SK-N-SH (cell line): Measurements from ENCODE around the gene CCDC6. TPM values are rescaled to one million over a fixed set of nuclear protein-coding genes. Genes with fewer than 3 reads are reported as not detected.
A peak's percentile ranks its signal among the peaks of the same experiment; 100 is the strongest.

Experiments used
- CTCF ChIA-PET: fragments of 300-600, 350-600 bp; formaldehyde crosslinking; extraction: SDS; loops from one replicate; lab custom pipeline; 2021; lab: Yijun Ruan, JAX
- POLR2A ChIA-PET: fragments of 350-600 bp; sonication (Branson Sonifier 250); formaldehyde crosslinking; extraction: SDS; loops from one replicate; lab custom pipeline; 2020; ENCODE audit warnings: antibody characterized with exemption, inconsistent platforms; lab: Yijun Ruan, JAX
- DNase-seq: peaks from one replicate; pipeline ENCODE4 v3.0.0; 2012
- H2AFZ ChIP-seq: fragments of 200-600 bp; sonication (generic); 2 replicates; pipeline ENCODE4 v1.8.1; 2016; ENCODE audit warnings: antibody characterized with exemption, mild to moderate bottlenecking, low read depth
- H3F3A ChIP-seq: fragments of 200-600 bp; sonication (generic); replicated peaks from 2 replicates; pipeline ENCODE3; 2016; ENCODE audit warnings: antibody characterized with exemption, mild to moderate bottlenecking; ENCODE audit not compliant: insufficient read depth
- H3K27ac ChIP-seq, 2 experiments: fragments of 200-500 bp in 1 of 2; fragments of 200-600 bp in 1 of 2; sonication (Bioruptor generic) in 1 of 2; sonication (generic), shearing (Covaris generic) in 1 of 2; 2 replicates each; pipeline versions ENCODE4 v1.5.1 to v1.6.1; 2014 to 2016; ENCODE audit warnings: low read depth in 2 of 2, inconsistent platforms in 1 of 2, low read length in 1 of 2, mild to moderate bottlenecking in 1 of 2, mixed read lengths in 1 of 2
- H3K27me3 ChIP-seq: fragments of 200-600 bp; sonication (generic), shearing (Covaris generic); 2 replicates; pipeline ENCODE4 v1.6.1; 2016; ENCODE audit warnings: mixed run types; ENCODE audit not compliant: insufficient read depth
- H3K36me3 ChIP-seq, 2 experiments: fragments of 200-500 bp in 1 of 2; fragments of 200-600 bp in 1 of 2; sonication (Bioruptor generic) in 1 of 2; sonication (generic) in 1 of 2; replicated peaks in 1 of 2; 2 replicates each; pipeline versions ENCODE3 to v1.5.1; 2014 to 2016; ENCODE audit warnings: low read length in 1 of 2, mild to moderate bottlenecking in 1 of 2; ENCODE audit not compliant: insufficient read depth in 2 of 2, control insufficient read depth in 1 of 2
- H3K4me1 ChIP-seq, 2 experiments: fragments of 200-500 bp in 1 of 2; fragments of 200-600 bp in 1 of 2; sonication (Bioruptor generic) in 1 of 2; sonication (generic), shearing (Covaris generic) in 1 of 2; 2 replicates each; pipeline versions ENCODE4 v1.5.1 to v1.6.1; 2014 to 2016; ENCODE audit warnings: low read depth in 1 of 2, low read length in 1 of 2, mixed run types in 1 of 2; ENCODE audit not compliant: insufficient read depth in 2 of 2, control insufficient read depth in 1 of 2
- H3K4me2 ChIP-seq: fragments of 200-600 bp; sonication (generic), shearing (Covaris generic); 2 replicates; pipeline ENCODE4 v1.6.1; 2017; ENCODE audit warnings: mixed run types
- H3K4me3 ChIP-seq, 2 experiments: fragments of 200-500 bp in 1 of 2; fragments of 200-600 bp in 1 of 2; sonication (Bioruptor generic) in 1 of 2; sonication (generic), shearing (Covaris generic) in 1 of 2; 2 replicates each; pipeline versions ENCODE4 v1.5.1 to v1.8.1; 2014 to 2016; ENCODE audit warnings: low read depth in 2 of 2, inconsistent platforms in 1 of 2, low read length in 1 of 2, mild to moderate bottlenecking in 1 of 2, mixed read lengths in 1 of 2, moderate library complexity in 1 of 2
- H3K79me2 ChIP-seq: fragments of 200-600 bp; sonication (generic); 2 replicates; pipeline ENCODE4 v1.8.1; 2017; ENCODE audit warnings: mild to moderate bottlenecking; ENCODE audit not compliant: insufficient read depth
- H3K9ac ChIP-seq: fragments of 200-600 bp; sonication (generic); 2 replicates; pipeline ENCODE4 v1.6.1; 2017; ENCODE audit warnings: mixed run types
- H3K9me2 ChIP-seq: fragments of 200-600 bp; sonication (generic); 2 replicates; pipeline ENCODE4 v1.6.1; 2017; ENCODE audit warnings: mixed run types
- H3K9me3 ChIP-seq: fragments of 200-600 bp; sonication (generic); 2 replicates; pipeline ENCODE4 v1.6.1; 2017; ENCODE audit warnings: mixed run types, mild to moderate bottlenecking, moderate library complexity
- H4K20me1 ChIP-seq: fragments of 200-600 bp; sonication (generic); 2 replicates; pipeline ENCODE4 v1.6.1; 2017; ENCODE audit warnings: mild to moderate bottlenecking, mixed run types; ENCODE audit not compliant: insufficient read depth
- CHD2 ChIP-seq: fragments of 150-350 bp; IDR thresholded peaks from 2 replicates; pipeline ENCODE4 v1.6.1; 2018; ENCODE audit warnings: low read length; ENCODE audit not compliant: partially characterized antibody
- FOSL2 ChIP-seq: IDR thresholded peaks from 2 replicates; pipeline ENCODE4 v1.4.0; 2012; ENCODE audit warnings: low read depth, mild to moderate bottlenecking, moderate library complexity, borderline replicate concordance
- GABPA ChIP-seq: IDR thresholded peaks from 2 replicates; pipeline ENCODE4 v1.4.0; 2012; ENCODE audit warnings: low read depth, mild to moderate bottlenecking
- JUND ChIP-seq: IDR thresholded peaks from 2 replicates; pipeline ENCODE4 v1.4.0; 2012
- MXI1 ChIP-seq: IDR thresholded peaks from 2 replicates; pipeline ENCODE4 v1.6.1; 2012; ENCODE audit warnings: mild to moderate bottlenecking, low read depth, low read length, improper control_type of control experiment
- NRF1 ChIP-seq: IDR thresholded peaks from 2 replicates; pipeline ENCODE4 v1.6.1; 2012; ENCODE audit warnings: low read depth, mild to moderate bottlenecking, low read length
- RCOR1 ChIP-seq: fragments of 150-350 bp; IDR thresholded peaks from 2 replicates; pipeline ENCODE4 v1.6.1; 2017; ENCODE audit warnings: antibody characterized with exemption, low read length
- RFX5 ChIP-seq: IDR thresholded peaks from 2 replicates; pipeline ENCODE4 v1.6.1; 2012; ENCODE audit warnings: mild to moderate bottlenecking, improper control_type of control experiment, low read length
- USF2 ChIP-seq: fragments of 150-350 bp; IDR thresholded peaks from 2 replicates; pipeline ENCODE4 v1.6.1; 2017; ENCODE audit warnings: antibody characterized with exemption, low read length, low read depth, borderline replicate concordance
- YY1 ChIP-seq: IDR thresholded peaks from 2 replicates; pipeline ENCODE4 v1.4.0; 2012; ENCODE audit warnings: low read depth, mild to moderate bottlenecking
- WGBS: methylation state at CpG from one replicate; pipeline ENCODE4 v1.1.6; 2017; ENCODE audit warnings: low lambda C conversion rate; 5-methylcytosine and 5-hydroxymethylcytosine counted together
- polyA plus RNA-seq, 3 experiments: library from polyadenylated mRNA; depleted of rRNA; stranded (reverse); fragments of >200 nt; gene quantifications; 2 replicates each; pipeline ENCODE4 v1.2.3, GENCODE V29; 2012

The CCDC6 gene
- polyA plus RNA-seq, 1 of the 3 experiments (the other 2 are of a cell fraction): 10.8 TPM

DNA sequence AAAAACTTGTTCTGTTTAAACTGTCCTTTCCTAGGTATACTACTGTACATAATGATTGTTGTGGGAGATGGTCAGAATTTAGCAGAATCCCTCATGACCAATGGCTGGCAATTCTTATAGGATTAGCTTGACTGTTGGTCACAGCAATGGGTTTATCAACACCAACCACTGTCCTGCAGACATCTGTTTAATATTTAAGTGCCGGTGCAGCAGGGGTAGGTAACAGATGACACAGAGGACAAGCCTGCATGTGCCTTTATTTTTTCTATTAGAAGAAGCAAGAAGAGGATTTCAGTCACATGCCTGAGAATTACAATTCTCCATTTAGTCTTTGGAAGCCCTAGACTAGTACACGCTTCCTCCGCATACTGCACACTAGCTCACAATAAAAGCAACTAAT lies 48.4 kb downstream of the CCDC6 start:
- H3K27ac ChIP-seq: 0 out of 4 replicates have a peak overlapping the region, but pooled peaks of 1 of the 2 experiments have one; percentile 10
- DNase-seq: no peak
- TF ChIP-seq RFX5 (peak; percentile 83), JUND (no peak)
- TF ChIP-seq, all 33 proteins: peak for 1
- ChIA-PET POLR2A (no interaction called here), CTCF (interaction anchor here (1.0 to 1.9 kb wide), 3 partner anchors 8 to 27 kb away, joined by 3 to 7 read pairs (median 3); no protein-coding TSS in a partner anchor)
- peaks cover 0 to 8% of the 10 kb centered on the region in 2 experiments for H3K36me3 ChIP-seq
- H2AFZ ChIP-seq: no peak overlapping the region
- H3K9ac ChIP-seq: no peak overlapping the region
- WGBS: 71% methylated on average over 3 of the region's 3 CpGs
- H3K4me3 ChIP-seq: no peak overlapping the region
- H3K4me2 ChIP-seq: no peak overlapping the region
- no peaks in the 10 kb centered on the region for H3K9me3 ChIP-seq
- peaks cover 56% of the 10 kb centered on the region for H3K79me2 ChIP-seq
- peaks cover 9% of the 10 kb centered on the region for H3F3A ChIP-seq
- H3K9me2 ChIP-seq: no peaks in the 10 kb centered on the region
- H4K20me1 ChIP-seq: peaks cover 29% of the 10 kb centered on the region
- H3K27me3 ChIP-seq: no peaks in the 10 kb centered on the region
- H3K4me1 ChIP-seq: peaks cover 14 to 31% of the 10 kb centered on the region in 2 experiments

DNA sequence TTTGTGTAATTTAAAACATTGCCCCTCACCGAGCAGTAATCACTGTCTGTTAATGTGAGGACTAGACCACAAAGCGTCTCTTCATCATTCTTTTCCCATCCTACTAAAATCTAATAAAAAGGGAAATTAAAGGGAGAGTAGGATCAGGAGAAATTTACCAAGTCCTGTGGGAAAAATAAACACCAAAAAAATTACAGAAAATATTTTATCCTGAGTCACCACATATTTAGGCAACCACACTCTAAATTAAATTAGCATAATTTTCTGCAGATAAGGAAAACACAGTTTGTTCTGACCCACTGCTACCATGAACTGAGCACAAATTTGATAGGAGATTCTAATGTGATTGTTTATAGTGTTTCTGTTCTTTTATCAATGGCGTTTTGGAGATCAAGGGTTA lies 49.3 kb downstream of the CCDC6 start:
- Histone ChIP-seq H3K9me3 (no peaks in the 10 kb centered on the region), H3K36me3 (peaks cover 0 to 13% of the 10 kb centered on the region in 2 experiments), H3K27me3 (no peaks in the 10 kb centered on the region), H3K27ac (peak overlapping the region in 1 of 2 experiments; percentile 41; a peak in 1 of 4 replicates), H3K4me2 (peak overlapping the region; percentile 1; the same call in 1 of the 2 replicates), H3K9ac (no peak overlapping the region), H2AFZ (no peak overlapping the region), H3K9me2 (no peaks in the 10 kb centered on the region), H3K4me3 (no peak overlapping the region), H3K4me1 (peaks cover 18 to 31% of the 10 kb centered on the region in 2 experiments), H4K20me1 (peaks cover 26% of the 10 kb centered on the region), H3F3A (peaks cover 4% of the 10 kb centered on the region), H3K79me2 (peaks cover 53% of the 10 kb centered on the region)
- CTCF ChIA-PET: interaction anchor here (1.5 to 1.9 kb wide), 2 partner anchors 12 to 26 kb away, joined by 7 to 9 read pairs; no protein-coding TSS in a partner anchor
- TF ChIP-seq FOSL2: peak; percentile 31; the same call in 1 of the 2 replicates
- no peak for TF ChIP-seq USF2
- no peak for TF ChIP-seq YY1
- 45% methylated on average over 3 of the region's 3 CpGs for WGBS
- DNase-seq: no peak
- POLR2A ChIA-PET: no interaction called here

- no peak overlapping the region for H3K9ac ChIP-seq
- no peaks in the 10 kb centered on the region for H3K9me2 ChIP-seq
- H3K9me3 ChIP-seq: no peaks in the 10 kb centered on the region
- peaks cover 46% of the 10 kb centered on the region for H3K79me2 ChIP-seq
- TF ChIP-seq JUND (no peak), FOSL2 (no peak), NRF1 (no peak), GABPA (no peak), RCOR1 (no peak), CHD2 (no peak), MXI1 (no peak)
- H2AFZ ChIP-seq: no peak overlapping the region
- no peak for DNase-seq
- H3K36me3 ChIP-seq: peaks cover 6 to 21% of the 10 kb centered on the region in 2 experiments
- no peak overlapping the region for H3K27ac ChIP-seq
- peaks cover 4% of the 10 kb centered on the region for H3F3A ChIP-seq
- H4K20me1 ChIP-seq: peaks cover 26% of the 10 kb centered on the region
- H3K4me2 ChIP-seq: peak overlapping the region; percentile 1; the same call in 1 of the 2 replicates
- POLR2A ChIA-PET: no interaction called here
- CTCF ChIA-PET: interaction anchor here (0.6 to 1.5 kb wide), 4 partner anchors 12 to 233 kb away, joined by 3 to 9 read pairs (median 4); no protein-coding TSS in a partner anchor
- no peak overlapping the region for H3K4me3 ChIP-seq
- no peaks in the 10 kb centered on the region for H3K27me3 ChIP-seq
- WGBS: 88% methylated on average over 3 of the region's 3 CpGs
- H3K4me1 ChIP-seq: peaks cover 18 to 31% of the 10 kb centered on the region in 2 experiments
Measured at GRCh38 chr10:59856104-59856503, 50.3 kb downstream of the CCDC6 start.
